Neural progenitor cell (in vitro differentiated cells): ENCODE data around the gene NUDT8.
"Not testable (repeated sequence)": the region's sequence is repeated elsewhere in the genome, so short reads cannot be mapped to it uniquely, and the experiment has no call there.

ENCODE experiments used
- EZH2 ChIP-seq: fragments of 200-600 bp; sonication (generic); IDR thresholded peaks from 2 replicates; pipeline ENCODE4 v1.6.1; 2017; ENCODE audit warnings: antibody characterized with exemption, mild to moderate bottlenecking, moderate library complexity
- EZH2phosphoT487 ChIP-seq: fragments of 200-600 bp; sonication (generic); IDR thresholded peaks from 2 replicates; pipeline ENCODE4 v1.6.1; 2017; ENCODE audit warnings: antibody characterized with exemption
- TF ChIP-seq, protein P1 (sequence below): fragments of 200-600 bp; sonication (generic); IDR thresholded peaks from 2 replicates; pipeline ENCODE4 v1.5.1; 2017; ENCODE audit warnings: antibody characterized with exemption, mild to moderate bottlenecking

DNA sequence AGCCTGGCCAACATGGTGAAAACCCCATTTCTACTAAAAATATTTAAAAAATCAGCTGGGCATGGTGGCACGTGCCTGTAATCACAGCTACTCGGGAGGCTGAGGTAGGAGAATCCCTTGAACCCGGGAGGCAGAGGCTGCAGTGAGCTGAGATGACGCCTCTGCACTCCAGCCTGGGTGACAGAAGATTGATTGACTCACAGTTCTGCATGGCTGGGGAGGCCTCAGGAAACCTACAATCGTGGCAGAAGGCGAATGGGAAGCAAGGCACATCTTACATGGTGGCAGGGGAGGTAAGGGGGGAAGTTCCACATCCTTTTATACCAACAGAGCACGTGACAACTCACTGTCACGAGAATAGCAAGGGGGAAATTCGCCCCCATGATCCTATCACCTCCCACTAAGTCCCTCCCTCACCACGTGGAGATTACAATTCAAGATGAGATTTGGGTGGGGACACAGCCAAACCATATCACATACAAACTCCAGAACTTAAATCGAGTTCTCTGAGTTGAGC lies 40.8 kb downstream of the NUDT8 start:
- TF ChIP-seq, protein P1, sequence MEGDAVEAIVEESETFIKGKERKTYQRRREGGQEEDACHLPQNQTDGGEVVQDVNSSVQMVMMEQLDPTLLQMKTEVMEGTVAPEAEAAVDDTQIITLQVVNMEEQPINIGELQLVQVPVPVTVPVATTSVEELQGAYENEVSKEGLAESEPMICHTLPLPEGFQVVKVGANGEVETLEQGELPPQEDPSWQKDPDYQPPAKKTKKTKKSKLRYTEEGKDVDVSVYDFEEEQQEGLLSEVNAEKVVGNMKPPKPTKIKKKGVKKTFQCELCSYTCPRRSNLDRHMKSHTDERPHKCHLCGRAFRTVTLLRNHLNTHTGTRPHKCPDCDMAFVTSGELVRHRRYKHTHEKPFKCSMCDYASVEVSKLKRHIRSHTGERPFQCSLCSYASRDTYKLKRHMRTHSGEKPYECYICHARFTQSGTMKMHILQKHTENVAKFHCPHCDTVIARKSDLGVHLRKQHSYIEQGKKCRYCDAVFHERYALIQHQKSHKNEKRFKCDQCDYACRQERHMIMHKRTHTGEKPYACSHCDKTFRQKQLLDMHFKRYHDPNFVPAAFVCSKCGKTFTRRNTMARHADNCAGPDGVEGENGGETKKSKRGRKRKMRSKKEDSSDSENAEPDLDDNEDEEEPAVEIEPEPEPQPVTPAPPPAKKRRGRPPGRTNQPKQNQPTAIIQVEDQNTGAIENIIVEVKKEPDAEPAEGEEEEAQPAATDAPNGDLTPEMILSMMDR, result not testable (repeated sequence)
- not testable (repeated sequence) for TF ChIP-seq EZH2, EZH2phosphoT487
